ENCODE measurements around the gene SLC1A7.

SLC1A7 gene

GRCh38 chr1:53069663-53070327 is 72.6 kb downstream of the SLC1A7 start:
- peak in 17 of 42 donors; percentile 0 to 34 (median 9) for DNase-seq
- intact Hi-C loops (cut with DNase I), result no loop called here

GRCh38 chr1:53069265-53069662 is 73.2 kb downstream of the SLC1A7 start:
- intact Hi-C loops (cut with DNase I), result no loop called here
- peak in 6 of 42 donors; percentile 1 to 14 (median 3) for DNase-seq

- intact Hi-C loops (cut with DNase I), result no loop called here
- DNase-seq, result peak in 11 of 42 donors; percentile 1 to 27 (median 6)
Observed at GRCh38 chr1:53068314-53069099, 73.9 kb downstream of the SLC1A7 start.

GRCh38 chr1:53067886-53068285 is 74.6 kb downstream of the SLC1A7 start:
- DNase-seq, result peak in 2 of 42 donors; percentile 0 to 2
- intact Hi-C loops (cut with DNase I), result no loop called here

- intact Hi-C loops (cut with DNase I), result no loop called here
- DNase-seq, result peak in 12 of 42 donors; percentile 4 to 41 (median 13)
Observed at GRCh38 chr1:53066891-53067738, 75.3 kb downstream of the SLC1A7 start.

- peak in 9 of 42 donors; percentile 5 to 22 (median 8) for DNase-seq
- intact Hi-C loops (cut with DNase I), result no loop called here
Observed at GRCh38 chr1:53066488-53066887, 76.0 kb downstream of the SLC1A7 start.

- peak in 6 of 42 donors; percentile 5 to 28 (median 12) for DNase-seq
- intact Hi-C loops (cut with DNase I), result no loop called here
Observed at GRCh38 chr1:53065391-53065790, 77.0 kb downstream of the SLC1A7 start.

- DNase-seq, result peak in 3 of 42 donors; percentile 13 to 21 (median 18)
- intact Hi-C loops (cut with DNase I), result no loop called here
Observed at GRCh38 chr1:53063744-53064515, 78.5 kb downstream of the SLC1A7 start.

GRCh38 chr1:53062708-53063591 is 79.5 kb downstream of the SLC1A7 start:
- intact Hi-C loops (cut with DNase I), result no loop called here
- DNase-seq, result peak in 6 of 42 donors; percentile 24 to 42 (median 28)

GRCh38 chr1:53061859-53062707 is 80.4 kb downstream of the SLC1A7 start, which contains the start of gene PODN:
TSS of gene PODN (plus strand) at chr1:53062213. CDS start at chr1:53069856, 7,643 bp downstream.
- DNase-seq, result peak in 9 of 42 donors; percentile 14 to 48 (median 30)
- intact Hi-C loops (cut with DNase I), result no loop called here

- DNase-seq, result peak in 4 of 42 donors; percentile 28 to 45 (median 36)
- intact Hi-C loops (cut with DNase I), result no loop called here
Observed at GRCh38 chr1:53061123-53061858, 81.1 kb downstream of the SLC1A7 start.

- DNase-seq, result peak in 1 of 42 donors; percentile 25
- intact Hi-C loops (cut with DNase I), result no loop called here
Observed at GRCh38 chr1:53060579-53060978, 81.9 kb downstream of the SLC1A7 start.

GRCh38 chr1:53057127-53057526 is 85.3 kb downstream of the SLC1A7 start:
- DNase-seq, result no peak
- intact Hi-C loops (cut with DNase I), result no loop called here

- no peak for DNase-seq
- intact Hi-C loops (cut with DNase I), result no loop called here
Observed at GRCh38 chr1:53051676-53052075, 90.8 kb downstream of the SLC1A7 start.

GRCh38 chr1:53050310-53050709 is 92.1 kb downstream of the SLC1A7 start:
- intact Hi-C loops (cut with DNase I), result no loop called here
- DNase-seq, result no peak

- no peak for DNase-seq
- intact Hi-C loops (cut with DNase I), result no loop called here
Observed at GRCh38 chr1:53049574-53049967, 92.9 kb downstream of the SLC1A7 start.

Data from head of caudate nucleus (tissue), 42 donors.